Spleen (tissue), 11 donors: ENCODE data around the gene NRAS. TPM values are rescaled to one million over a fixed set of nuclear protein-coding genes. Genes with fewer than 3 reads are reported as not detected.

Experiments
- DNase-seq: peaks from one replicate; pipeline ENCODE4 v3.0.0-alpha.2; 2020
- H3K27ac ChIP-seq, 8 donors: fragments of 200-600 bp; sonication (generic) in 7 of 8; 1 replicate in 4 of 8; 2 replicates in 4 of 8; pipeline versions ENCODE4 v1.5.0 to v1.8.0; 2016 to 2021; ENCODE audit warnings: inconsistent platforms in 4 of 8, mild to moderate bottlenecking in 4 of 8, moderate library complexity in 1 of 8
- H3K27me3 ChIP-seq, 7 donors: fragments of 200-600 bp; sonication (generic) in 6 of 7; replicated peaks in 1 of 7; 1 replicate in 4 of 7; 2 replicates in 3 of 7; pipeline versions ENCODE4 v1.5.0 to v1.8.0; 2016 to 2021; ENCODE audit warnings: inconsistent platforms in 3 of 7, mild to moderate bottlenecking in 1 of 7
- H3K36me3 ChIP-seq, 6 donors: fragments of 200-600 bp; sonication (generic) in 5 of 6; 1 replicate in 4 of 6; 2 replicates in 2 of 6; pipeline versions ENCODE4 v1.5.0 to v1.8.0; 2016 to 2021; ENCODE audit warnings: inconsistent platforms in 2 of 6
- H3K4me1 ChIP-seq, 6 donors: fragments of 200-600 bp; sonication (generic) in 5 of 6; 1 replicate in 3 of 6; 2 replicates in 3 of 6; pipeline versions ENCODE4 v1.5.0 to v1.8.0; 2016 to 2021; ENCODE audit warnings: inconsistent platforms in 3 of 6
- H3K4me3 ChIP-seq, 8 donors: fragments of 200-600 bp; sonication (generic) in 7 of 8; 1 replicate in 4 of 8; 2 replicates in 4 of 8; pipeline versions ENCODE4 v1.5.0 to v1.8.0; 2016 to 2021; ENCODE audit warnings: inconsistent platforms in 4 of 8, mild to moderate bottlenecking in 4 of 8, moderate library complexity in 2 of 8
- H3K9me3 ChIP-seq, 8 donors: fragments of 200-600 bp; sonication (generic) in 7 of 8; 1 replicate in 4 of 8; 2 replicates in 4 of 8; pipeline versions ENCODE4 v1.5.0 to v1.8.0; 2016 to 2021; ENCODE audit warnings: inconsistent platforms in 4 of 8
- CTCF ChIP-seq, 11 experiments: fragments of 200-600 bp in 7 of 11; fragments of 450-650 bp in 4 of 11; sonication (generic) in 4 of 11; IDR thresholded peaks in 8 of 11; conservative IDR thresholded peaks in 3 of 11; 1 replicate in 7 of 11; 2 replicates in 4 of 11; pipeline versions ENCODE4 v1.4.0 to v1.8.0; 2016 to 2021; ENCODE audit warnings: antibody characterized with exemption in 11 of 11, inconsistent platforms in 4 of 11, mild to moderate bottlenecking in 1 of 11
- POLR2A ChIP-seq, 3 donors: fragments of 450-650 bp; IDR thresholded peaks; one replicate each; pipeline ENCODE4 v1.5.1; 2017; ENCODE audit warnings: antibody characterized with exemption in 3 of 3, mild to moderate bottlenecking in 1 of 3
- POLR2AphosphoS5 ChIP-seq, 3 donors: sonication (generic); formaldehyde crosslinking; IDR thresholded peaks; one replicate each; pipeline ENCODE4 v1.5.1; 2017; ENCODE audit warnings: antibody characterized with exemption in 3 of 3
- WGBS, 5 donors: extraction: QIAGEN DNeasy Blood & Tissue Kit in 3 of 5; methylation state at CpG; one replicate each; pipeline versions ENCODE4 v1.1.5 to v1.1.7; 2013 to 2018; 5-methylcytosine and 5-hydroxymethylcytosine counted together
- intact Hi-C: fragments of 100-400 bp; cut with DNase I; formaldehyde crosslinking; loops from one replicate; pipeline ENCODE4 v1.15.0; 2023; ENCODE audit warnings: low total_unique reads
- polyA plus RNA-seq, 3 donors: library from polyadenylated mRNA; stranded (reverse); fragments of 200-250 nt; gene quantifications; one replicate each; pipeline ENCODE4 v1.2.1, GENCODE V29; 2013
- total RNA-seq, 7 donors: library from RNA; depleted of rRNA in 3 of 7; stranded (reverse); fragments of >200 nt in 3 of 7; fragmentation: NEBNext Ultra II Directional in 4 of 7; extraction: Animal tissue kit (Norgen Biotek cat#: 25700) in 4 of 7; gene quantifications; one replicate each; pipeline versions ENCODE4 v1.1.0 to v1.2.1, GENCODE V29; 2016 to 2021
- donor health status: healthy with polysubstance abuse.
- donor health status: DM: no; HTN: no; CAD: no; lungs with moderate emphysema.
- donor health status: DM: no; HTN: no; CAD: no.
- donor health status: Bipolar disorder and iron deficiency.
- donor health status: healthy.
- donor health status: DM: no; HTN: no; CAD: no.
- donor health status: DM: yes; HTN: yes; CAD: no.

NRAS gene
- total and polyA plus RNA-seq, 10 donors, result 14.0 to 45.3 (median 29.0) TPM

GRCh38 chr1:114757455-114758255, 41.1 kb upstream of the NRAS start, which contains the start of gene CSDE1:
TSS of gene CSDE1 (minus strand) at chr1:114757984. CDS start at chr1:114739890, 18,094 bp downstream.
- H3K36me3 ChIP-seq, result no peaks in the 10 kb centered on the region
- H3K27ac ChIP-seq, result peak within 1 kb of the TSS; percentile 98 to 100 (median 100)
- peak within 1 kb of the TSS; percentile 61 to 84 (median 80) for H3K4me3 ChIP-seq
- H3K27me3 ChIP-seq, result no peaks in the 10 kb centered on the region
- DNase-seq, result peak; percentile 99
- 0 to 1% (median 0%) methylated on average over 47 to 50 of the region's 50 CpGs for whole genome bisulfite sequencing, 5 donors
- peaks cover 41 to 54% (median 51%) of the 10 kb centered on the region in 6 donors for H3K4me1 ChIP-seq
- peaks cover 0 to under 1% (median 0%) of the 10 kb centered on the region in 8 donors for H3K9me3 ChIP-seq
- peak in 8 of 11 experiments; percentile 14 to 50 (median 40) for TF ChIP-seq CTCF (IDR thresholded peaks at IDR 0.05 in 8 of 11, conservative IDR thresholded peaks at IDR 0.05 in 3 of 11)
- peak; percentile 97 to 98 (median 97) for TF ChIP-seq POLR2AphosphoS5 (IDR thresholded peaks at IDR 0.05)
- TF ChIP-seq POLR2A (IDR thresholded peaks at IDR 0.05), result peak; percentile 65 to 79 (median 73)
- intact Hi-C loops, result loop anchor here (5.0 kb wide), 1 partner anchor 40 kb away; the partner anchor contains the start of gene NRAS

- DNase-seq, result peak; percentile 87
- Histone ChIP-seq H3K9me3 (no peaks in the 10 kb centered on the region), H3K27ac (peak overlapping the region; percentile 98 to 100 (median 100)), H3K36me3 (no peaks in the 10 kb centered on the region), H3K27me3 (no peaks in the 10 kb centered on the region), H3K4me1 (peaks cover 48 to 60% (median 57%) of the 10 kb centered on the region in 6 donors), H3K4me3 (peak overlapping the region; percentile 61 to 84 (median 80))
- 1 to 2% (median 1%) methylated on average over 14 to 17 of the region's 17 CpGs for WGBS, 5 donors
- intact Hi-C loops, result loop anchor here (5.0 kb wide), 1 partner anchor 40 kb away; the partner anchor contains the start of gene NRAS
- no peak for TF ChIP-seq POLR2A (IDR thresholded peaks at IDR 0.05)
- TF ChIP-seq POLR2AphosphoS5 (IDR thresholded peaks at IDR 0.05), result no peak
- no peak for TF ChIP-seq CTCF (IDR thresholded peaks at IDR 0.05 in 8 of 11, conservative IDR thresholded peaks at IDR 0.05 in 3 of 11)
Observed at GRCh38 chr1:114756949-114757454, 40.4 kb upstream of the NRAS start.

GRCh38 chr1:114756009-114756892, 39.7 kb upstream of the NRAS start:
- Histone ChIP-seq H3K4me3 (peak overlapping the region; percentile 61 to 84 (median 80)), H3K27ac (peak overlapping the region in 7 of 8 donors; percentile 98 to 100 (median 100)), H3K4me1 (peaks cover 55 to 68% (median 65%) of the 10 kb centered on the region in 6 donors), H3K27me3 (no peaks in the 10 kb centered on the region), H3K9me3 (no peaks in the 10 kb centered on the region), H3K36me3 (no peaks in the 10 kb centered on the region)
- TF ChIP-seq POLR2A (IDR thresholded peaks at IDR 0.05) (no peak), CTCF (IDR thresholded peaks at IDR 0.05 in 8 of 11, conservative IDR thresholded peaks at IDR 0.05 in 3 of 11) (no peak), POLR2AphosphoS5 (IDR thresholded peaks at IDR 0.05) (no peak)
- intact Hi-C loops, result loop anchor here (5.0 kb wide), 1 partner anchor 39 kb away; the partner anchor contains the start of gene NRAS
- 24 to 31% (median 27%) methylated on average over 14 of the region's 14 CpGs for WGBS, 5 donors
- DNase-seq, result no peak
